ENCODE measurements around the gene RBM23. TPM values are rescaled to one million over a fixed set of nuclear protein-coding genes. Genes with fewer than 3 reads are reported as not detected.
A peak's percentile ranks its signal among the peaks of the same experiment; 100 is the strongest.

RBM23 gene
- total RNA-seq, 1 donor from 2014 or later, result 90.6 TPM

DNA sequence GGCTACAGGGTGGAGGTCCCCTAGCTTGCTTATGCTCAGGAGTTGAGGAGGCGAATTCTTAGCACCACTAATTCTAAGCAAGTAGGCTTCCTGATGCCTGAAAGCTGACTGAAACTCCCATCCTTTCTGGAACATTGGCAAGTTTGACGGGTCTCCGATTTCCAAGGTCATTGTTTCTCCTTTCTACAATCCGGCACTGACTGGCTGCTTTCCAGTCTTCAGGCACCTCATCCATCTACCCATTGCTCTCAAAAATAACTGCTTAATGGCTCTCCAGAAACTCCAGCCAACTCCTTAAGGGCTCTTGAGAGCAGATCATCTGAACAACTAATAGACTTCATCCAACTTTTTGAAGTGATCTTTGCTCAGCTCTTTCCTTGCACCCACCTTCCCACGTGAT is 22.6 kb downstream of the RBM23 start:
- TF ChIP-seq, protein P1, sequence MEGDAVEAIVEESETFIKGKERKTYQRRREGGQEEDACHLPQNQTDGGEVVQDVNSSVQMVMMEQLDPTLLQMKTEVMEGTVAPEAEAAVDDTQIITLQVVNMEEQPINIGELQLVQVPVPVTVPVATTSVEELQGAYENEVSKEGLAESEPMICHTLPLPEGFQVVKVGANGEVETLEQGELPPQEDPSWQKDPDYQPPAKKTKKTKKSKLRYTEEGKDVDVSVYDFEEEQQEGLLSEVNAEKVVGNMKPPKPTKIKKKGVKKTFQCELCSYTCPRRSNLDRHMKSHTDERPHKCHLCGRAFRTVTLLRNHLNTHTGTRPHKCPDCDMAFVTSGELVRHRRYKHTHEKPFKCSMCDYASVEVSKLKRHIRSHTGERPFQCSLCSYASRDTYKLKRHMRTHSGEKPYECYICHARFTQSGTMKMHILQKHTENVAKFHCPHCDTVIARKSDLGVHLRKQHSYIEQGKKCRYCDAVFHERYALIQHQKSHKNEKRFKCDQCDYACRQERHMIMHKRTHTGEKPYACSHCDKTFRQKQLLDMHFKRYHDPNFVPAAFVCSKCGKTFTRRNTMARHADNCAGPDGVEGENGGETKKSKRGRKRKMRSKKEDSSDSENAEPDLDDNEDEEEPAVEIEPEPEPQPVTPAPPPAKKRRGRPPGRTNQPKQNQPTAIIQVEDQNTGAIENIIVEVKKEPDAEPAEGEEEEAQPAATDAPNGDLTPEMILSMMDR (conservative IDR thresholded peaks at IDR 0.05; ENCODE audit: low read depth, low read length), result no peak
- DNase-seq (ENCODE audit: low read depth), result no peak
- H3K4me3 ChIP-seq (ENCODE audit: low read depth, low read length), result no peak overlapping the region

DNA sequence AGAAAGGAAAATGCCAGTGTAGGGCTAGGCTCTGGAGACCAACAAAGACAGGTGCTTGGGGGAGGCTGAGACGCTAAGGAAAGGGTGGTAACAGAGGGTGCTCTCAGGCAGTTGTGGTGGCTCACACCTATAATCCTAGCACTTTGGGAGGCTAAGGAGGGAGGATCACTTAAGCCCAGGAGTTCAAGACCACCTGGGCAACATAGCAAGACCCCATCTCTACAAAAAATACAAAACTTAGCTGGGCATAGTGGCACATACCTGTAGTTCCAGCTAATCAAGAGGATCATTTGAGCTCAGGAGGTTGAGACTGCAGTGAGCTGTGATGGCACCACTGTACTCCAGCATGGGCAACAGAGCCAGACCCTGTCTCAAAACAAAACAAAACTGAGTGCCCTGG is 23.5 kb downstream of the RBM23 start:
- no peak overlapping the region for H3K4me3 ChIP-seq (ENCODE audit: low read depth, low read length)
- no peak for DNase-seq (ENCODE audit: low read depth)
- TF ChIP-seq, protein P1 (conservative IDR thresholded peaks at IDR 0.05; ENCODE audit: low read depth, low read length), result no peak

GRCh38 chr14:22893706-22894105 is 25.2 kb downstream of the RBM23 start:
- TF ChIP-seq, protein P1 (conservative IDR thresholded peaks at IDR 0.05; ENCODE audit: low read depth, low read length), result no peak
- no peak for DNase-seq (ENCODE audit: low read depth)
- no peak overlapping the region for H3K4me3 ChIP-seq (ENCODE audit: low read depth, low read length)

DNA sequence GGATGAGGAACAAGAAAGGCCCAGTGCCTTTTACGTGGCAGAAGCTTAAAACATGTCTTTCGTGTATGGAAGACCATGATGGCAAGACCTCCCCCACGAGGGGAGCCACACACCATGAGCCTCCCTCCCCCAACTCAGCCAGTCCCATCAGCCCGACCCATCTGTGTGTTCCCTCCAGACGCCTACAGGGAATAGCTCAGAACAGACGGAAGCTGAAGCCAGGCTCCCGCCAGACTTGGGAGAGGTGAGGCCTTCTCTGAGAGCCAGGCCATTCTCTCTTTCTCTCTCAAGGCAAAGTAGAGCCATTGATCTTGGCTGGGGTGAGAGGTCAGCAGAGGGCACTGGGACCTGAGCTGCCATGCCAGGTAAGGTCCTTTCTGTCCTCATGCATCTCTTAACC is 26.5 kb downstream of the RBM23 start:
- no peak overlapping the region for H3K4me3 ChIP-seq (ENCODE audit: low read depth, low read length)
- no peak for DNase-seq (ENCODE audit: low read depth)
- TF ChIP-seq, protein P1 (conservative IDR thresholded peaks at IDR 0.05; ENCODE audit: low read depth, low read length), result no peak

DNA sequence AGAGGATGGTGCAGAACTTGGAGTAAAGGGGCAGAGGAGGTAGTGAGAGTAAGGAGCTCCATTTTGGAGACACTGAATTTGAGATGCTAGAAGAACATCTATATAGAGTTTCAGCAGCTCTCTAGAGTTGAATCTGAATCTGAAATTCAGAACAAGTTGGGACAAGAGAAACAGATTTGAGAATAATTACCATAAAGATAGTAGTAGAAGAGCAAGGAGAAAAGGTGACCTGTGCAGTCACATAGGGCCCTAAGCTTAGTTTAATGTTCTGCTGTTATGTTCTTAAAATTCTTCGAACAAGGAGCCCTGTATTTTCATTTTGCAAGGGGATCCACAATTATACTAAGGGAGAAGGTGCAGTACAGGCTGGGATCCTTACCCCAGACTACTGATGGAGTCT is 28.5 kb downstream of the RBM23 start:
- TF ChIP-seq, protein P1 (conservative IDR thresholded peaks at IDR 0.05; ENCODE audit: low read depth, low read length), result no peak
- DNase-seq (ENCODE audit: low read depth), result no peak

GRCh38 chr14:22888662-22889061 is 30.3 kb downstream of the RBM23 start:
- TF ChIP-seq, protein P1 (conservative IDR thresholded peaks at IDR 0.05; ENCODE audit: low read depth, low read length), result no peak
- no peak for DNase-seq (ENCODE audit: low read depth)
- no peak overlapping the region for H3K4me3 ChIP-seq (ENCODE audit: low read depth, low read length)

More for the DNA sequence above, 28.5 kb downstream of the RBM23 start:
- H3K4me3 ChIP-seq (ENCODE audit: low read depth, low read length), result no peak overlapping the region

DNA sequence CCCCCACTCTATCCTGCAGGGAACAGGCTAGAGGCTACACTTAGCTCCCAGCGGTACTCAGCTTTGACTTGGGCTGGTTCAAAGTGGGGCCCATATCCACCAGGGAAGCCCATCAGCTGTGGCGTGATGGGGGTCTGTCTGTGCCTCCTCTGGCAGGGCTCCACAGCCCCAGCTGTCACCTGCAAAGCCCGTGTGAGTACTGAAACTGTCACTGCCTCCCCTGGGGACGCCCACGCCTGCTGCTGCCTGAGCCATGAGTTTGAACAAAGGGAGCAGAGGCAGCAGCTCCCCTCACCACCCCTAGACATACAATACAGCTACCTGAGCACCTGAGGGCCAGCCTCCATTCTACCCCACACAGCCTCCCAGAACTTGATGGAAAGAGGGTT is 31.0 kb downstream of the RBM23 start:
- H3K4me3 ChIP-seq (ENCODE audit: low read depth, low read length), result peak overlapping the region; percentile 88
- no peak for DNase-seq (ENCODE audit: low read depth)
- TF ChIP-seq, protein P1 (conservative IDR thresholded peaks at IDR 0.05; ENCODE audit: low read depth, low read length), result no peak

Measured in epithelial cell of proximal tubule (primary cell).